Uterus (tissue), 2 donors: ENCODE results near the gene S100A10.

Source experiments
- POLR2A ChIP-seq, 2 donors: fragments of 450-650 bp; IDR thresholded peaks; one replicate each; pipeline ENCODE4 v1.6.1; 2016; ENCODE audit warnings: antibody characterized with exemption in 2 of 2, mild to moderate bottlenecking in 1 of 2, moderate library complexity in 1 of 2
- TF ChIP-seq, protein P1 (sequence below), 4 experiments: fragments of 200-600 bp in 2 of 4; fragments of 450-650 bp in 2 of 4; sonication (generic) in 2 of 4; IDR thresholded peaks; one replicate each; pipeline ENCODE4 v1.5.1; 2016 to 2019; ENCODE audit warnings: antibody characterized with exemption in 4 of 4, mild to moderate bottlenecking in 2 of 4, moderate library complexity in 1 of 4

DNA sequence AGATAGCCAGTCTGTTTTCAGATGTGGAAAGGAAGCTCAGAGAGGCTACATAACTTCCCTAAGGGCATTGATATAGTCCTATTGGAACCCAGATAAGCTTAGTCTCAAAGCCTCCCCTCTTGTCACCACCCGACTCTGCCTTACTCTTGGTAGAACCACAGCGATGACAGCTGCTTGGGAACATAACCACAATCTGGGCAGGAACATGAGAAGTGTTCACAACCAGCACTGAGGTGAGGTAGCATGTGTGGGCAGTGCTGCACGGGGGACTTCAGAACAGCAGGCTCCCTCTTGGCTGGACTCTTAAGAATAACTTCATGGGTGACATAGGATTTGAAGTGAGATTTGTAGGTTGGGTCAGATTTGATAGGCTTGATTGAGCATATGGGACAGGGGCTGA is 9.3 kb upstream of the S100A10 start:
- TF ChIP-seq, protein P1, sequence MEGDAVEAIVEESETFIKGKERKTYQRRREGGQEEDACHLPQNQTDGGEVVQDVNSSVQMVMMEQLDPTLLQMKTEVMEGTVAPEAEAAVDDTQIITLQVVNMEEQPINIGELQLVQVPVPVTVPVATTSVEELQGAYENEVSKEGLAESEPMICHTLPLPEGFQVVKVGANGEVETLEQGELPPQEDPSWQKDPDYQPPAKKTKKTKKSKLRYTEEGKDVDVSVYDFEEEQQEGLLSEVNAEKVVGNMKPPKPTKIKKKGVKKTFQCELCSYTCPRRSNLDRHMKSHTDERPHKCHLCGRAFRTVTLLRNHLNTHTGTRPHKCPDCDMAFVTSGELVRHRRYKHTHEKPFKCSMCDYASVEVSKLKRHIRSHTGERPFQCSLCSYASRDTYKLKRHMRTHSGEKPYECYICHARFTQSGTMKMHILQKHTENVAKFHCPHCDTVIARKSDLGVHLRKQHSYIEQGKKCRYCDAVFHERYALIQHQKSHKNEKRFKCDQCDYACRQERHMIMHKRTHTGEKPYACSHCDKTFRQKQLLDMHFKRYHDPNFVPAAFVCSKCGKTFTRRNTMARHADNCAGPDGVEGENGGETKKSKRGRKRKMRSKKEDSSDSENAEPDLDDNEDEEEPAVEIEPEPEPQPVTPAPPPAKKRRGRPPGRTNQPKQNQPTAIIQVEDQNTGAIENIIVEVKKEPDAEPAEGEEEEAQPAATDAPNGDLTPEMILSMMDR (IDR thresholded peaks at IDR 0.05), result no peak
- no peak for TF ChIP-seq POLR2A (IDR thresholded peaks at IDR 0.05)
